KMS-11 (cell line): ENCODE data around the gene INHBB.

Experiments used
- H2AFZ ChIP-seq: fragments of 200-600 bp; sonication (generic); 2 replicates; pipeline ENCODE4 v1.6.1; 2016; ENCODE audit warnings: antibody characterized with exemption, mixed run types, low read depth
- H3K27ac ChIP-seq: fragments of 200-600 bp; sonication (generic); 2 replicates; pipeline ENCODE4 v1.6.1; 2016; ENCODE audit warnings: mild to moderate bottlenecking, mixed run types
- H3K27me3 ChIP-seq: fragments of 200-600 bp; sonication (generic); 2 replicates; pipeline ENCODE4 v1.6.1; 2017; ENCODE audit warnings: mild to moderate bottlenecking, low read depth, mixed run types, moderate library complexity; ENCODE audit not compliant: insufficient read depth
- H3K36me3 ChIP-seq: fragments of 200-600 bp; sonication (generic); 2 replicates; pipeline ENCODE4 v1.6.1; 2017; ENCODE audit warnings: mild to moderate bottlenecking, mixed run types; ENCODE audit not compliant: insufficient read depth
- H3K4me1 ChIP-seq: fragments of 200-600 bp; sonication (generic); 2 replicates; pipeline ENCODE4 v1.6.1; 2016; ENCODE audit warnings: mild to moderate bottlenecking, low read depth, mixed run types; ENCODE audit not compliant: poor library complexity, severe bottlenecking
- H3K4me2 ChIP-seq: fragments of 200-600 bp; sonication (generic); 2 replicates; pipeline ENCODE4 v1.7.0; 2016; ENCODE audit warnings: mild to moderate bottlenecking, mixed run types
- H3K4me3 ChIP-seq: fragments of 200-600 bp; sonication (generic); IDR thresholded peaks from 2 replicates; pipeline ENCODE4 v1.6.1; 2017; ENCODE audit warnings: low read depth, low read length, mixed read lengths; ENCODE audit not compliant: insufficient read depth
- H3K79me2 ChIP-seq: fragments of 200-600 bp; sonication (generic); 2 replicates; pipeline ENCODE4 v1.6.1; 2016; ENCODE audit warnings: low read depth, mixed run types; ENCODE audit not compliant: insufficient read depth
- H3K9ac ChIP-seq: fragments of 200-600 bp; sonication (generic); 2 replicates; pipeline ENCODE4 v1.6.1; 2016; ENCODE audit warnings: mild to moderate bottlenecking, mixed run types
- H4K20me1 ChIP-seq: fragments of 200-600 bp; sonication (generic); 2 replicates; pipeline ENCODE4 v1.6.1; 2016; ENCODE audit warnings: mild to moderate bottlenecking, mixed run types; ENCODE audit not compliant: insufficient read depth
- CTCF ChIP-seq: fragments of 200-600 bp; sonication (generic); conservative IDR thresholded peaks from 2 replicates; pipeline ENCODE4 v1.6.1; 2017; ENCODE audit warnings: low read depth, mild to moderate bottlenecking, antibody characterized with exemption, low read length, moderate library complexity, mixed read lengths

The INHBB gene

GRCh38 chr2:120348737-120349439 lies 3.0 kb downstream of the INHBB start:
- no peaks in the 10 kb centered on the region for H4K20me1 ChIP-seq
- peaks cover under 1% of the 10 kb centered on the region; the same call in 1 of the 2 replicates for H3K27me3 ChIP-seq
- H3K9ac ChIP-seq = no peak overlapping the region
- H3K36me3 ChIP-seq = no peaks in the 10 kb centered on the region
- H3K79me2 ChIP-seq = no peaks in the 10 kb centered on the region
- no peak overlapping the region for H3K27ac ChIP-seq
- no peak overlapping the region for H2AFZ ChIP-seq
- H3K4me2 ChIP-seq = no peak overlapping the region
- no peak overlapping the region for H3K4me3 ChIP-seq
- H3K4me1 ChIP-seq = no peaks in the 10 kb centered on the region
- TF ChIP-seq CTCF = no peak

GRCh38 chr2:120349440-120349921 lies 3.5 kb downstream of the INHBB start:
- H3K4me2 ChIP-seq = no peak overlapping the region
- no peak overlapping the region for H3K9ac ChIP-seq
- H3K4me3 ChIP-seq = no peak overlapping the region
- no peak for TF ChIP-seq CTCF
- H4K20me1 ChIP-seq = no peaks in the 10 kb centered on the region
- no peaks in the 10 kb centered on the region for H3K27me3 ChIP-seq
- no peaks in the 10 kb centered on the region for H3K79me2 ChIP-seq
- no peak overlapping the region for H3K27ac ChIP-seq
- H3K4me1 ChIP-seq = no peaks in the 10 kb centered on the region
- no peaks in the 10 kb centered on the region for H3K36me3 ChIP-seq
- H2AFZ ChIP-seq = no peak overlapping the region

- Histone ChIP-seq H3K79me2 (no peaks in the 10 kb centered on the region), H2AFZ (no peak overlapping the region), H3K4me3 (no peak overlapping the region), H3K4me1 (no peaks in the 10 kb centered on the region), H3K27ac (no peak overlapping the region), H3K36me3 (no peaks in the 10 kb centered on the region), H4K20me1 (no peaks in the 10 kb centered on the region), H3K27me3 (no peaks in the 10 kb centered on the region), H3K9ac (no peak overlapping the region), H3K4me2 (no peak overlapping the region)
- TF ChIP-seq CTCF = no peak
These were observed 4.1 kb downstream of the INHBB start for GRCh38 chr2:120350080-120350479.

- Histone ChIP-seq H3K4me3 (no peak overlapping the region), H3K4me1 (no peaks in the 10 kb centered on the region), H3K27me3 (no peaks in the 10 kb centered on the region), H3K4me2 (no peak overlapping the region), H3K36me3 (no peaks in the 10 kb centered on the region), H3K27ac (no peak overlapping the region), H3K79me2 (no peaks in the 10 kb centered on the region), H2AFZ (no peak overlapping the region), H4K20me1 (no peaks in the 10 kb centered on the region), H3K9ac (no peak overlapping the region)
- no peak for TF ChIP-seq CTCF
These were observed 4.9 kb downstream of the INHBB start for GRCh38 chr2:120350801-120351320.
